Muscle of arm (tissue), 12 donors: ENCODE data around the gene SLC6A3. TPM values are rescaled to one million over a fixed set of nuclear protein-coding genes. Genes with fewer than 3 reads are reported as not detected.
"Not testable (repeated sequence)": the region's sequence is repeated elsewhere in the genome, so short reads cannot be mapped to it uniquely, and the experiment has no call there.

Experiments used
- DNase-seq: peaks from one replicate; pipeline ENCODE4 v3.0.0-alpha.2; 2013
- polyA plus RNA-seq, 12 donors: library from polyadenylated mRNA; unstranded; fragments of 120-200 nt; gene quantifications; one replicate each; pipeline ENCODE4 v1.2.1, GENCODE V29; 2013; ENCODE audit not compliant: insufficient read length in 12 of 12

SLC6A3 gene
- polyA plus RNA-seq, 12 donors, result not detected

DNA sequence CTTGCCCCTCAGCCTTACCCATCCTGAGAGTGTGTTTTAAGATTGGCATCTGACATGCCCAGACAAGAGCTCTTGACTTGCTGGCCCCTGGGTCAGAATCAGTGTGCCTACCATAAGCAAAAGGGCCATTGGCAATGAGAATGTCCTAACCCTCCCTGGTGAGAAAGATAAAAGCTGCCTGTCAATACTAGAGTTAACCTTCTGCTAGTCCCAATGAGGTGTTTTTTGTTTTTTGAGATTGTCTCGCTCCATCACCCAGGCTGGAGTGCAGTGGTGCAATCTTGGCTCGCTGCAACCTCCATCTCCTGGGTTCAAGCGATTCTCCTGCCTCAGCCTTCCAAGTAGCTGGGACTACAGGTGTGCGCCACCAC lies 73.3 kb downstream of the SLC6A3 start:
- not testable (repeated sequence) for DNase-seq

DNA sequence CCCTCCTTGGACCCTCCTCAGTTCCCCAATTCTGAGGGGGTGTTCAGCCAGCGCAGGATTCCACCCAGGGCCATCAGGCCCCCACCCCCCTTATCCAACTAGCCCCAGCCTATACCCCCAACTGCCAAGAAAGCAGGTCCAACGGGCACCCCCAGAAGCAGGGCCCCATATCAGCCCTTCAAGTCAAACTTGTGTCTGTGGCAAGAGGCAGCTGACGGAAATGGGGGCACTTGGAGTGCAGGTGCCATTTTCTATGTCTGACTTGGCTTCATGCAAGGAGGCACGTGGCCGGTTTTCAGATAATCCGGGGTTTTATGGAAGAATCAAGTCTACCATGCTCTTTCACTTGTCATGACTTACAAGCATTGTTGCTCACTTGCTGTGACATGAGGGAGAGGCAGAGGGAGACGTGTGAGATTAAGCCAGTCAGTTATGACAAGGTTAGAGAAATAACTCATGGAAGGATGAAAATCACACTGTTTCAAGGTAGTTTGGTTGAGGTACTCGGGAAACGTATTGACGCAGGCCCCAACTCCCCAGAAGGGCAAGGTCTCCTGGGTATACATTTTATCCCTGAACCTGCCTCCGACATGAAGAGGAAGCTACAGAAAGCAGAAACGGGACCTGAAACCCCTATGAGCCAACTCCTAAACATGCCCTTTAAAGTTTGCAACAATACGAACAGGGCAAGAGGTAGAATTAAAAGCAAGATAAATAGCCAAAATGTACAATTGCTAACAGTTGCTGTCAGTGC lies 73.8 kb downstream of the SLC6A3 start:
- no peak for DNase-seq

DNA sequence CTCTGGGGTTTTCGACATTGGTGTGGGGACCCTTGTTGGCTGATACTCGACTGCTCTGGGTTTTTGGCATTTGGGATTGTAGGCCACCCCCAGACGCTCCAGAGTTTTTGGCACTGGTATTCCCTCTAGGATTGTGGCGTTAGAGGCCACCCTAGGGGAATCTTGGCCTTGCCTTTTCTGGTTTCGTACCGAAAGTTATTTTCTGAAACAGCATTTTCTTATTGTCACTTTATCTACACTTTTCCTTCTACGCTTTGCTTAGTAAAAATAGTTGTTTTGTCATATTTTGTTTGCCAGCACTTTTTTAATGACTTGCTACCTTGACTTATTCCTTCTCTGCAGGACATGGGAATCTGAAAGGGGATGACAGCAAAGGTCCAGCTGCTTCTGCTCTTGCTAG lies 75.2 kb downstream of the SLC6A3 start:
- no peak for DNase-seq

DNA sequence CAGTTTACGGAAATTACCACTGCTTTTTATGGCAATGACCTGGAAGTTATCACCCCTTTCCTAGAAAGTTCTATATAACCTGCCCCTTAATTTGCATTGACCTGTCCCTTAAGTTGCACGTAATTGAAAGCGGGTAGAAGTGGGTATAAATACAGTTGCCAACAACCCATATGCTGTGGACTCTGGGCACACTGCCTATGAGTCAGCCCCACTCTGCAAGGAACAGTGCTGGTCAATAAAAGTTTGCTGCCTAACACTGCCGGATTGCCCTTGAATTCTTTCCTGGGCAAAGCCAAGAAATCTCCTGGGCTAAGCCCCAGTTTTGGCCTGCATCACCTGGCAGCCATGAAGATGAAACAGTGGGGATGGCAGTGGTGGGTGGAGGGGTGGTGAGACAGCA lies 76.5 kb downstream of the SLC6A3 start:
- DNase-seq, result no peak

DNA sequence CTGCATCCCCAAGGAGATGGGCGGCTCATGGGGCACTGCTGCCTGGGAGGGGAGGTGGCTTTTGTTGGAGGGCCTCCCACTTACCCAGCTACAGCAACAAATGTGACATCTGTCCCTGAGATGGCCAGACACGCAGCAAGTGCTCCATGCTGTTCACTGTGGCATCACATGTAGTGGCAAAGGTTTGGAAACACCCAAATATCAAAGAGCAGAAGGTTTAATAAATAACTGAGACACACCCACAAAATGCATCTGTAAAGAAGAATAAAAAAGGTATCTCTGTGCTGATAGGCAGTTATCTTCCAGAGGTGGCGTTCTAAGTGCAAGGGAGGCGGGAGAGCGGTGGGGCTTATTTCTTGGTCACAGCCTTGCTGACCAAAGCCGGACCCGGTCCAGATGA lies 77.0 kb downstream of the SLC6A3 start:
- no peak for DNase-seq

DNA sequence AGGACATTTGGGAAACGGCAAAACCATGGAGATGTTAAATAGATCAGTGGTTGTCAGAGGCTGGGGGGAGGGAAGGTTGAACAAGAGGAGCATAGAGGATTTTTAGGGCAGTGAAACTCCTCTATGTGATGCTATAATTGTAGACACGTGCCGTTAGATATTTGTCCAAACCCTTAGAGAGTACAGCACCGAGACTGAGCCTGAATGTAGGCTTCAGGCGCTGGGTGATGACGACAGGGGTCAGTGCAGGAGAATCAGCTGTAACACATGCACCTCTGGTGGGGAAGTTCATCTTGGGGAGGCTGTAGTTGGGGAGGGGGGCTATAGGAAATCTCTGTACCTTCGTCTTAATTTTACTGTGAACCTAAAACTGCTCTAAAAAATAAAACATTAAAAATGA lies 78.1 kb downstream of the SLC6A3 start:
- DNase-seq, result no peak

DNA sequence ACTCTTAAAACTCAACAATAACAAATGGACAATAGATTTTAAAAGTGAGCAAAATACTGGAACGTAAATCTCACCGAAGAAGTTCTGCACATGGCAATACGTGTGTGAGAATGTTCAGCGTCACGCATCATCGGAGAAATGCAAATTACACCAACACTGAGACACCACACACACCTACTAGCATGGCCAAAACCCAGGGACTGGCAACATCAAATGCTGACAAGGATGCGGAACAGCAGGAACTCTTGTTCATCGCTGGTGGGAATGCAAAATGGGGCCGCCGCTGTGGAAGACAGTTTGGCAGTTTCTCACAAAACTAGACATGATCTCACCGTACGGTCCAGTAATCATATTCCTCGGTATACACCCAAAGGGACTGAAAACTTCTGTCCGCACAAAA lies 78.7 kb downstream of the SLC6A3 start:
- no peak for DNase-seq

DNA sequence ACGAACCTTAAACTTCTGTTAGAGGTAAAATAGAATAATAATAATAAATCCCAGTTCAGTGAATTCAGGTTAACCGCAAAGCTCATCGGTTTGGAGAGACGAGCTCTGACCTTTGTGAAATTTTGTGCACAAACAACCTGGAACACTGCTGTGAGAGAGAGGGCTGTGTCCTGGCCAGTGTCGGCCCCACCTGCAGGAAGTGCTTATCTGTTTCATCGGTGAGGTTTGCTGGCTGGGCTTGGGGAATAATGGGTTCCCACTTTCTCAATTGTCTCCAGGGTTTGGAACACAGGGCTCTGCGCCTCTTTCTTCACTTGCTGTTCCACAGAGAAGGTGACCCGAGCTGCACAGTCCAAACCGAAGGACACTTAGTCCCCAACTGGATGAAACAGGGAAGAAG lies 81.0 kb downstream of the SLC6A3 start:
- no peak for DNase-seq

DNA sequence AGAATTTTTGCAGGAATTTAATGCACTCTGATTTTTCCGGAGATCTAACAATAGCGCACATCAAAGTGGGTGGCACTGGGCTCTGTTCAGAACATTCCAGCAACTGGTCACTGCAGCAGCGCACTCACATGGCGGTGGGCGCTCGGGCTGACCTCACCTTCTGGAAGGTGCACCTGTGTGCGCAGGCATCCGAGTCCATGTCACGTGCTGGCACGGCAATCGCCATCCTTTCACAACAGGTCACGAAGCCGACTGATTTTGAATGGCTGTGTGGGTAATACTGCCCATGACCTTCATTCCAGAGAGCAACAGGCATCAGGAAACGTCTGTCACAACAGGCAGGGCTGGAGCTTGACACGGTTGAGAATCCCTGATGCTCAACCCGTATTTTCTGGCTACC lies 81.7 kb downstream of the SLC6A3 start:
- no peak for DNase-seq

DNA sequence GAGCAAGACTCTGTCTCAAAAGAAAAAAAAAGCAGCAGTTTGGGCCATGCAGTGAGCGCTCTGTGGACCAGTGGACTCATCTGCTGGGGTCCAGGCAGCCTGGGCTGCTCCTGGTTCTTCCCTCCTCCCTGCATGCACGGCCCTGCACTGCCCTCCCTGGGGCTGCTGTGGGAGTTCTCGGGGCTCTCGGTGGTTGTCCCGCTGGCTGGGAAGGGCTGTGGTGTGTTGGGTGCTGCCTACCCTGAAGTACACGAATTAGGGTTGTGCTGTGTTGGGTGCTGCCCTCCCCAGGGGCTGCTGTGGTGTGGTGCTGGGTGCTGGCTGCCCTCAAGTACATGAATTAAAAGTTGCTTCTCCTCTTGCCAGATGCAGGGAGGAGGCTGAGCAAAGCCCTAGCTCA lies 82.1 kb downstream of the SLC6A3 start:
- DNase-seq, result no peak

DNA sequence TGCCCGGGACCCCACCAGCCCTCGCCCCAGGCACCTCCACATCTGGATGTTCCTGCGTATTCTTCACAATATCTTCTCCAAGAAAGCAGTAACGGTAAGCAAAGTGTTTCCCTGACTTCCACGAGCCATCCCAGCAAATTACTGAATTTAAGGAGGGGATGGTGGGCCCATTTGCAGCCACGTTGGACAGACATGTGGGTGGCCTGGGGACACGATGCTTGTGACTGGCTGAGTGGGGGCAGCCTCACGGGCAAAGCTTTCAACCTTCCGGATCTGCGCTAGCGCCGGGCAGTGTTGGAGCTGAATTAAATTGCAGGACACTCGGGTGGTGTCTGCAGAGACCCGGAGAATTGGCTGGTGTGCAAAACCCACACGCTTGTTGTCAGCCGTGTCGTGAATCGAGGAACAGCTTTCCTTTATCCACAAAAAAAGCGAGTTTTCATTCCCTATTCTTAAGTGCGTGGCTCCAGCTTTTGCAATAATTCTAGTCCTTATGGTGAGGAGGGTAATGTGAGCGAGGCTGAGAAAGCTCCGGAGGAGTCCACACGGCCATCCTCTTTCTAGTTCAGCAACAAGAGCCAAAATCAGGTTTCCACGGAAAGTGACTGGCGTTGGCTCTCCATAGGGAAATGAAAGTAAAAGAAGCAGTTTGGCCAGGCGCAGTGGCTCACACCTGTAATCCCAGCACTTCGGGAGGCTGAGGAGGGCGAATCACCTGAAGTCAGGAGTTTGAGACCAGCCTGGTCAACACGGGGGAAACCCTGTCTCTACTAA lies 82.8 kb downstream of the SLC6A3 start:
- no peak for DNase-seq

DNA sequence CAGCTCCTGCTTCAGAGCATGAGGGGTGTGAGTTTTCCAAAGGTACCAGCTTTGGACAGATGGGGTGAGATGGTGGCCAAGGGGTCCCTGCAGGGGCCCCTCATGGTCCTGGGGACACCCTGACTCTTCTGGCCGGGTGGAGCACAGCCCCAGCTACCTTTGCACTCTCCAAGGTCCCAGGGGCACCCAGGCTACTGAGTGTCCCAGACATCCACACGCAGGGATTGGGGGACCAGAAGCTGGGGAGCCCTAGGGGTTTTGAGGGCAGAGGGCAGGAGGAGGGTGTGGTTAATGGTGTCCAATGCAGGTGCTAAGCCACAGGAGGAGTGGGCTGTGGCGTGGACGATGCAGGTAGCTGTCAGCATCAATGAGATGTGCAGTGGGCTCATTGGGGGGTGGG lies 84.4 kb downstream of the SLC6A3 start:
- DNase-seq, result no peak

DNA sequence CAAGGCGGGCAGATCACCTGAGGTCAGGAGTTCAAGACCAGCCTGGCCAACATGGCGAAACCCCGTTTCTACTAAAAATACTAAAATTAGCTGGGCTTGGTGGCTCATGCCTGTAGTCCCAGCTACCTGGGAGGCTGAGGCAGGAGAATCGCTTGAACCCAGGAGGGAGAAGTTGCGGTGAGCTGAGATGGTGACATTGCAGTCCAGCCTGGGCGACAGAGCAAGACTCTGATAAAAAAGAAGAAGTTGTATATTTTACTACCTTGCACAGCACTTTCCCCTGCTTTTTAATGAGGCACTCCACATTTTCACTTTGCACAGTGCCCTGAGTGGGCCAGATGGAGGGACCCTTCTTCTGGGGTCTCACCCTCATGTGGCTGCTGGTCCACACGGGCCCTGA lies 84.9 kb downstream of the SLC6A3 start:
- DNase-seq, result not testable (repeated sequence)

DNA sequence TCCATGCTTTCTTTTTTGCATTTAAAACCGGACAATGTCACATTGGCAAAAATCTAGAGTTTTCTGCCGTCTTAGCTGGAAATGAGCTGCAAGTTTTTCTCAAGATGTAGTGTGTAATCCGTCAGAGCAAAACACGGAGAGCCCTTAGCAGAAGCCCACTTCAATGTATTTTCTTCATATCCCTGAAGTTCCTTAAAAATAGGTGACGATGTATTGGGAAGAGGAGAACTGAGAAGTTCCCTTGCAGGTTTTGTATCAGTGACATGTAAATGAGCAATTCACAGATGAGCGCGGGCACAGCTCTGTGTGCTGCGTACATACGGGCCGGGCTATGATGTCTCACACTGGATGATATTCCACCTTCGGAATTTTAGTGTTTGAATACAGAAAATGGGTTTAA lies 85.5 kb downstream of the SLC6A3 start:
- no peak for DNase-seq

DNA sequence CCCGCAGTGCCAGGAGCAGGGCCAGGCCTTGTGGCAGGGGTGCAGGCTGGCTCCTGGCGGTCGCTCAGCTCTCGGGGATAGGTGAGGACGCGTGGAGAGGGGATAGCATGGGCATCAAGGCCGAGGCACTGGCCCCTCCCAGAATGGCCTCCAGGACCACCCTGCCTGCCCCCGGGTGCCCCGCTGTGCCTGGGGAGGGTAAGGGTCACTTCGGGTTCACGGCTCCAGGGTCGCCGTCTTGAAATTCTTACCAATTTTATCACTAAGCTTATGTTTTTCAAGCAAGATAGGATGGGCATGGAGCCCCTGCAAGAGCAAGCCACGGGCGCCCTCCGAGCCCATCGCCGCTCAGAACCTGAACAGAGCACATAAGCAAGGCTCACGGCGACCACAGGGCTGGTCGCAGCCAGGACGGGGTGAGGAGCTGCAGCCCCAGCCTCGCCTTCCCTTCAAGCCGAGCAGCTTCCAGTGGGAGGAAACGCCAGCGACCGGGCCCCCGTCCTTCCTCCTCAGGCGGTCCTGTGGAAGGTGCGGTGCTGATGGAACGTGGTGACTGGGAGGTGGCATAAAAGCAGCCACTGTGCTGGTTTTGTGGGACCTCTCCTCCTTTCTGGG lies 86.1 kb downstream of the SLC6A3 start:
- no peak for DNase-seq

DNA sequence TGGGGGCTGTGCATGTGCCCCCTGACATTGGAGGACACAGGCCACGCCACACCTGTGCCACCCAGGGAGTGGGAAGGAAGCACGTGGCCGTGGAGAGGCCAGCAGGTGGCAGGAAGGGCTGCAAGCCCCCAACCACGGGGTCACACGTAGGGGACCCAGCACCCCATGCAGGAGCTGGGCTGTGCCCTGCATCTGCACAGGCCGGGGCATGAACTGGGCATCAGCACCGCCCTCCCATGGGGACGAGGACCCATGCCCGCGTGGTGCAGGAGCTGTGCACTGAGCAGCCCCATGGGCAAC lies 86.6 kb downstream of the SLC6A3 start:
- DNase-seq, result no peak

DNA sequence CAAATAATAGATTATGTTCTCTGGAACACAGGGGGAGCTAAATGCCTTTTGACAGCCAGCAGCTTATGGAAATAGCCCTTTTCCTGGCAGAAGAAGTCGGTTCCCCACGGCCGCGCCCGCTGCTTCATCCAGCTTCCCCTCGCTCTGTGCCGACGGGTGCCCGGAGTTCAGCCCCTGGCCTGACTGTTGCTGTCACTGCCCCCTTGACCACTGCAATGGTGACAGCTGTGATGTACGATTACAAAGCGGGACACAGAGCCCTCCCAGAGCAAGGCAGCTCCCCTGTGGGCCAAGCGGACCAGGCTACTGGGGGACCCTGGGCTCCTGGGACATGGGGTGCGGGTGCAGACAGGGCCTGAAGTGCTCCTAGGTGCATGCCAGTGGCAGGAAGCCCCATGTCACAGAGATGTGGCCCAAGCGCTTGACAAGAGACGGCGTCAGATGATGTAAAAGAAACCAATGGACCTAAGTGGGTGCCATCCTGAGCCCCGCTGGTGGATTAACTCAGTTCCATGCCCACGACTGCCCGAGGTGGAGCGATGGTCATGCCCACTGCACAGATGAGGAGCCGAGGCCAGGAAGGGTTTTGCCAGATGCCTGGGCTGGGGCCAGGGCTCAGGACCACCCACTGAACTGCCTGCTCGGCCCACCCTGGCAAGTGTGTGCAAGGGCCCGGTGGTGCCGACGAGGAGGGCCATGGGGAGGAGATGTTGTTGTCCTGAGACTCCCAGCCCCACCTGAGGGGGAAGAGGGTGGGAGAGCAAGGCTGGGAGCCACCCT lies 87.1 kb downstream of the SLC6A3 start:
- no peak for DNase-seq

DNA sequence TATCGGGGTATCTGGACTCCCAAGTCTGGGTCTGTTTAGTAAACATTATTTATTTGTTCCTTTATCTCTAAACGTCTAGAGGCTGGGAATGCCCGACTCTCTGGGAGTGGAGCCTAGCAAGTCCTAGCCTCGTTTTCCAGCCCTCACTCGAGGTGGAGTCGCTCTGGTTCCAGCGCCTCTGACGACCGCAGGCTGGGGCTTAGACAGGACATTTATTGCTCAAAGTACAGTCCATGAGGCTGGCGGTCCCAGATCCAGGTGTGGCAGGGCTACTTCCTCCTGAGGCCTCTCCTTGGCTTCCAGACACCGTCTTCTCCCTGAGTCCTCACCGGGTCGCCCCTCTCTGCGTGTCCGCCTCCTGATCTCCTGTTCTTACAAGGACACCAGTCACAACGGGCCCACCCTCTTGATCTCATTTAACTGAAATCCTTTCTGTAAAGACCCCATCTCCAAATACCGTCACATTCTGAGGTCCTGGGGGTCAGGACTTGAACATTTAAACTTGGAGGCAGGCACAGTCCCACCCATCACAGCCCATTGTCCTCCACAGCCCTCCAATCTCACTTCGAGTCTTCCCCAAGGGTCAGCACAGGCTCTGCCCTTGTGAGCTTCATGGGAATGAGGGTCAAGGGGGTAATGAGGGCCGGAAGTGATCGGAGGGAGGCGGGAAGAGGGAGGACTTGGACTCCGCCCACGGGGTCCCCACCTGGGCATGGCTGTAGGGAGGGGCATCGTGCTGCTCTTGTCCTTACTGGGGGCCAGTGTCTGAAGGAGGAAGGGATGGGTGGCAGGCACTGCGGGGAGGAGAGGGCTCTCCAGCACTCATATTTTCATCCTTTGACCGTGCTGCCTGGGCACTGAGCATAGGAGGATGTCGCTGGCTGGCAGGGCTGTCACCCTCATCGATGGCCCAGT lies 88.1 kb downstream of the SLC6A3 start:
- DNase-seq, result no peak

DNA sequence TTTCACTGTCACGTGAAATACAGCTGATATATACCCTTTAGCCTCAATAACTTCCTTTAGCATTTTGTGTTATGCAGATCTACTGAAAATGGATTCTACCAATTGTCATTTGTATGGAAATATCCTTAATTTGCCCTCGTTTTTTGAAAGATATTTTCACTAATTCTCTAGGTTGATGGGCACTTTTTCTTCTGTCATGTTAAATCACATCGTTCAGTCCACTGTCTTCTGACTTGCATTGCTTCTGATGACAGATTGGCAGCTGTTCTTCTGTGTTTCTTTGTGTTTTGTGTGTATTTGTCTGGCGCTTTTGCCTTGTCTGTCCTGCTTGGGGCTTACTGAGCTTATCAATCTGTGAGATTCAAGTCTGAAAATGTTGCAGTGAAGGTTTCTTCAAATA lies 90.7 kb downstream of the SLC6A3 start:
- no peak for DNase-seq

DNA sequence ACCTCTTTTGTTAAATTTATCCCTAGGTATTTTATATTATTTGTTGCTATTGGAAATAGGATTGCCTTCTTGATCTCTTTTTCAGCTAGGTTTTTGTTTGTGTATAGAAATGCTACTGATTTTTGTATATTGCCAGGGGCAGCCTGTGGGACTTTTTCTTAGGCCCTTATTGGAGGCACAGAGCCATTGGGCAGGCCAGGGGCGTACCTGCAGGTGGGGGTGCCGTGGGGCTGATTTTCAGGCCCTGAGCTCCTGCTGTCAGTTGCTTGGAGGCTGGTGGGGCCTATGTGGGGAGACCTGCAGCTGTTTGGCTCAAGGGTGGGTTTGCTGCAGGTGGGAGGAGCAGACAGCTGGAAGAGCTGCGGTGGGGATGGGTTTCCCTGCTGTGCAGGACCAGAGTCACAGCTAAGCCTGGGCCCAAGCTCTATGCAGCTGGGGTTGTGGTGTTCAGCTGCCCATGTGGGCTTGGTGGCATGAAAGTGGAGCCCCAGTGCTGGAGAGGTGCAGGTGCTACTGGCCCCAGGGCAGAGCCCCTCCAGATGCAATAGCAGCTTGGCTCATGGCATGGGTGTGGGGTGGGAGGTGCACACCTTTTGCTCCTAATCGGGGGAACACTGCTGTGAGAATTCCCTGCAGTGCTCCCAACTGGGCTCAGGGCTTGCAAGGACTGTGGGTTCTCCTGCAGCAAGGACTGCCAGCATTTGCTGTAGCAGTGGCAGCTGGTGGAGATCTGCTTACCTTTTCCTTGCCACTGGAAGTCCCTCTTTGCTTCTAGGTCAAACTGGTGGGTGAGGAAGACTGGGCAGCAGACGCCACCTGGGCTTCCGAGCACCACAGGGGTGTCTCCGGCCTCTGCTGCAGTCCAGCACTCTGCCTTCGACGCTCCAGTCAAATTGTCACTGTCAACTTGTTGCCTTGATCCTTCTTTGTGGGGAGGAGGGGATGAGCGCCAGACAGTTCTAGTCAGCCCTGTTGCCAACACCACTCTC lies 92.7 kb downstream of the SLC6A3 start:
- DNase-seq, result no peak
